OCI-LY7 (cell line): ENCODE results near the gene TOR1AIP1.

Source experiments
- CTCF ChIP-seq: fragments of 200-600 bp; sonication (generic); conservative IDR thresholded peaks from 2 replicates; pipeline ENCODE4 v1.5.1; 2014; ENCODE audit warnings: mild to moderate bottlenecking, antibody characterized with exemption, low read length, moderate library complexity, mixed read lengths
- EZH2phosphoT487 ChIP-seq: fragments of 200-600 bp; sonication (generic); IDR thresholded peaks from 2 replicates; pipeline ENCODE4 v1.6.1; 2018; ENCODE audit warnings: low read depth, borderline replicate concordance, mild to moderate bottlenecking, mixed run types, antibody characterized with exemption, low read length, moderate library complexity, mixed read lengths

DNA sequence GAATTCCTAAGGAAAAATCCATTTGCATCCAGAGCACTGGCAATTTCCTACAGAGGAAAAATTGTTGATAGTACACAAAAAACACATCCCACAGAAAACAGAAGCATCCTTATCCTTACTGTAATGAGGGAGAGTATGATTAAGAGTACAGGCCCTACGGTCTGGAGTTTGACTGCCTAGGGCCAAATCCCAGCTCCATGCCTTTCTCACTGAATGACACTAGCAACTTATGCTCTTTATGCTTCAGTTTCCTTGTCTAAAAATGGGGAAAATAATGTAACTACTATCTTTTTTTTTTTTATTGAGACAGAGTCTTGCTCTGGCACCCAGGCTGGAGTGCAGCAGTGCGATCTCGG, 44.7 kb downstream of the TOR1AIP1 start:
- TF ChIP-seq CTCF (no peak), EZH2phosphoT487 (no peak)
